ENCODE measurements around the gene UXS1.

DNA sequence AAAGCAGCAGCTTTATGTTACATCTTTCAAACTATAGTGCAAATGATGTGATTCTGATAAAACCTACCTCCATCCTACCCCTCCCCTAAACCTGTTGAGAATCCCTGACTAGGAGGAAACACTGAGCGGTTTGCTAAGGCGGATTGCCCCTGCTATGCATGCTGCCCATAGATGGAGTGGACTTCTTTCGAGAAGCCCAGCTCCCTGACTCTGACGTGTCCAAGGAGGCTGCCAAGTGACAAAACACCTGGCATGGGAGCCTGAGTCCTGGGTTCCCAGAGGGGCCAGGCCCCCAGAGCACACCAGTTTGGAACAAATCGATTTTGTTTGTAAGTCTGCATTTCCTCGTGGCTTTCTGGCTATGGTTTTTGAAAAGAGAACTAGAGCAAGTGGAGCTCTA is 1.4 kb upstream of the UXS1 start:
- TF ChIP-seq EP300 (IDR thresholded peaks at IDR 0.05), result no peak
- TF ChIP-seq, protein P1, sequence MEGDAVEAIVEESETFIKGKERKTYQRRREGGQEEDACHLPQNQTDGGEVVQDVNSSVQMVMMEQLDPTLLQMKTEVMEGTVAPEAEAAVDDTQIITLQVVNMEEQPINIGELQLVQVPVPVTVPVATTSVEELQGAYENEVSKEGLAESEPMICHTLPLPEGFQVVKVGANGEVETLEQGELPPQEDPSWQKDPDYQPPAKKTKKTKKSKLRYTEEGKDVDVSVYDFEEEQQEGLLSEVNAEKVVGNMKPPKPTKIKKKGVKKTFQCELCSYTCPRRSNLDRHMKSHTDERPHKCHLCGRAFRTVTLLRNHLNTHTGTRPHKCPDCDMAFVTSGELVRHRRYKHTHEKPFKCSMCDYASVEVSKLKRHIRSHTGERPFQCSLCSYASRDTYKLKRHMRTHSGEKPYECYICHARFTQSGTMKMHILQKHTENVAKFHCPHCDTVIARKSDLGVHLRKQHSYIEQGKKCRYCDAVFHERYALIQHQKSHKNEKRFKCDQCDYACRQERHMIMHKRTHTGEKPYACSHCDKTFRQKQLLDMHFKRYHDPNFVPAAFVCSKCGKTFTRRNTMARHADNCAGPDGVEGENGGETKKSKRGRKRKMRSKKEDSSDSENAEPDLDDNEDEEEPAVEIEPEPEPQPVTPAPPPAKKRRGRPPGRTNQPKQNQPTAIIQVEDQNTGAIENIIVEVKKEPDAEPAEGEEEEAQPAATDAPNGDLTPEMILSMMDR (IDR thresholded peaks at IDR 0.05), result no peak
